SK-N-MC (cell line): ENCODE measurements around the gene DHX15.

Source experiments
- EZH2 ChIP-seq: fragments of 200-600 bp; sonication (generic); IDR thresholded peaks from one replicate; pipeline ENCODE4 v1.6.1; 2017; ENCODE audit warnings: antibody characterized with exemption
- FOXP2 ChIP-seq: optimal IDR thresholded peaks from 2 replicates; pipeline ENCODE3; 2011; ENCODE audit warnings: mild to moderate bottlenecking, moderate library complexity; ENCODE audit not compliant: insufficient read depth; ENCODE audit errors: extremely low read length, control extremely low read depth
- POLR2AphosphoS5 ChIP-seq: IDR thresholded peaks from 2 replicates; pipeline ENCODE4 v1.6.1; 2012; ENCODE audit warnings: mild to moderate bottlenecking, low read depth, low read length, borderline replicate concordance

- no peak for TF ChIP-seq POLR2AphosphoS5
- no peak for TF ChIP-seq EZH2
- no peak for TF ChIP-seq FOXP2
Observed at GRCh38 chr4:24511371-24512063, 72.8 kb downstream of the DHX15 start.
